Aorta (tissue), 5 donors: ENCODE results near the gene SLC22A17. TPM values are rescaled to one million over a fixed set of nuclear protein-coding genes. Genes with fewer than 3 reads are reported as not detected.

Experiments
- ATAC-seq: fragments of 200-7000 bp; cut with Tn5 transposase; one replicate; pipeline ENCODE4 v1.9.1; 2022; ENCODE audit warnings: moderate library complexity; ENCODE audit not compliant: low FRiP score
- DNase-seq, 2 donors: peaks; one replicate each; pipeline ENCODE4 v3.0.0-alpha.2; 2020
- H3K27ac ChIP-seq, 2 donors: one replicate each; pipeline ENCODE4 v1.5.1; 2013; ENCODE audit warnings: low read length in 2 of 2, mild to moderate bottlenecking in 2 of 2, moderate library complexity in 2 of 2, control low read depth in 1 of 2, inconsistent platforms in 1 of 2, low read depth in 1 of 2
- H3K27me3 ChIP-seq, 2 donors: one replicate each; pipeline ENCODE4 v1.6.1; 2013; ENCODE audit warnings: control low read depth in 1 of 2, low read length in 1 of 2, mild to moderate bottlenecking in 1 of 2, moderate library complexity in 1 of 2; ENCODE audit not compliant: insufficient read depth in 2 of 2, control insufficient read depth in 1 of 2
- H3K36me3 ChIP-seq, 2 donors: one replicate each; pipeline ENCODE4 v1.6.1; 2013; ENCODE audit warnings: control low read depth in 1 of 2, low read length in 1 of 2, mild to moderate bottlenecking in 1 of 2; ENCODE audit not compliant: insufficient read depth in 2 of 2, control insufficient read depth in 1 of 2
- H3K4me1 ChIP-seq, 2 donors: one replicate each; pipeline ENCODE4 v1.6.1; 2013; ENCODE audit warnings: low read length in 2 of 2, control low read depth in 1 of 2, mild to moderate bottlenecking in 1 of 2, moderate library complexity in 1 of 2; ENCODE audit not compliant: insufficient read depth in 2 of 2, control insufficient read depth in 1 of 2
- H3K4me3 ChIP-seq, 2 donors: one replicate each; pipeline ENCODE4 v1.5.1; 2013; ENCODE audit warnings: low read length in 2 of 2, control low read depth in 1 of 2, mild to moderate bottlenecking in 1 of 2
- H3K9me3 ChIP-seq: one replicate; pipeline ENCODE4 v1.6.1; 2013; ENCODE audit warnings: mild to moderate bottlenecking, low read length; ENCODE audit not compliant: control insufficient read depth
- WGBS, 2 donors: extraction: QIAGEN DNeasy Blood & Tissue Kit; methylation state at CpG; one replicate each; pipeline ENCODE4 v1.1.7; 2013; 5-methylcytosine and 5-hydroxymethylcytosine counted together
- intact Hi-C, 2 donors: fragments of 100-400 bp; cut with DNase I; formaldehyde crosslinking; loops; one replicate each; pipeline versions ENCODE4 v1.14.2 to v1.15.0; 2022
- polyA plus RNA-seq, 2 donors: library from polyadenylated mRNA; stranded (reverse); fragments of 200-250 nt; gene quantifications; one replicate each; pipeline ENCODE4 v1.2.3, GENCODE V29; 2013
- total RNA-seq, 2 donors: library from RNA; stranded (reverse); fragmentation: NEBNext Ultra II Directional; extraction: Animal tissue kit (Norgen Biotek cat#: 25700); gene quantifications; one replicate each; pipeline ENCODE4 v1.2.1, GENCODE V29; 2021
- donor health status: healthy with polysubstance abuse.
- donor health status: Bipolar disorder and iron deficiency.
- donor health status: DM: no; HTN: no; CAD: no.
- donor health status: DM: no; HTN: no; CAD: no.
- donor health status: DM: yes; HTN: yes; CAD: no.

Gene SLC22A17
- total and polyA plus RNA-seq, 4 donors, result 7.5 to 85.8 (median 36.8) TPM

- intact Hi-C loops, result loop anchor here (1.0 to 10.0 kb wide), 5 partner anchors 34 to 245 kb away; partner anchors contain the start of genes AP1G2 (in 1 of the 2), EFS (in 1 of the 2), HOMEZ (in 1 of the 2) and NGDN (in 1 of the 2)
- WGBS, 2 donors, result 91% methylated on average over 17 of the region's 17 CpGs
Measured at GRCh38 chr14:23319746-23320583, 32.7 kb downstream of the SLC22A17 start.

GRCh38 chr14:23316300-23316699, 36.4 kb downstream of the SLC22A17 start:
- Histone ChIP-seq H3K4me1 (no peaks in the 10 kb centered on the region), H3K36me3 (no peaks in the 10 kb centered on the region), H3K9me3 (no peaks in the 10 kb centered on the region), H3K4me3 (no peak overlapping the region), H3K27ac (no peak overlapping the region), H3K27me3 (no peaks in the 10 kb centered on the region)
- WGBS, 2 donors, result 83 to 86% methylated on average over 5 of the region's 5 CpGs
- DNase-seq (no peak), ATAC-seq (no peak)
- intact Hi-C loops, result no loop called here

More at GRCh38 chr14:23319746-23320583, 32.7 kb downstream of the SLC22A17 start:
- peak overlapping the region; percentile 80 to 94 for H3K27ac ChIP-seq
- no peak overlapping the region for H3K4me3 ChIP-seq
- no peak for DNase-seq
- H3K4me1 ChIP-seq, result no peaks in the 10 kb centered on the region
- H3K36me3 ChIP-seq, result peaks cover 2 to 4% of the 10 kb centered on the region in 2 donors
- H3K27me3 ChIP-seq, result no peaks in the 10 kb centered on the region
- no peaks in the 10 kb centered on the region for H3K9me3 ChIP-seq
- no peak for ATAC-seq

GRCh38 chr14:23310546-23310945, 42.1 kb downstream of the SLC22A17 start:
- no peaks in the 10 kb centered on the region for H3K27me3 ChIP-seq
- no peaks in the 10 kb centered on the region for H3K4me1 ChIP-seq
- 89 to 92% methylated on average over 1 of the region's 1 CpG for WGBS, 2 donors
- no peak for ATAC-seq
- no peak for DNase-seq
- no peak overlapping the region for H3K4me3 ChIP-seq
- no peak overlapping the region for H3K27ac ChIP-seq
- intact Hi-C loops, result no loop called here
- H3K36me3 ChIP-seq, result peaks cover 0 to 3% of the 10 kb centered on the region in 2 donors
- no peaks in the 10 kb centered on the region for H3K9me3 ChIP-seq

GRCh38 chr14:23308721-23309445, 43.8 kb downstream of the SLC22A17 start:
- 79 to 80% methylated on average over 17 of the region's 17 CpGs for WGBS, 2 donors
- no peaks in the 10 kb centered on the region for H3K4me1 ChIP-seq
- no peak overlapping the region for H3K4me3 ChIP-seq
- peaks cover 0 to 3% of the 10 kb centered on the region in 2 donors for H3K36me3 ChIP-seq
- no peak overlapping the region for H3K27ac ChIP-seq
- intact Hi-C loops, result no loop called here
- H3K27me3 ChIP-seq, result no peaks in the 10 kb centered on the region
- no peak for DNase-seq
- no peaks in the 10 kb centered on the region for H3K9me3 ChIP-seq
- no peak for ATAC-seq

- ATAC-seq (no peak), DNase-seq (no peak)
- intact Hi-C loops, result no loop called here
- Histone ChIP-seq H3K4me1 (no peaks in the 10 kb centered on the region), H3K27me3 (no peaks in the 10 kb centered on the region), H3K9me3 (no peaks in the 10 kb centered on the region), H3K27ac (no peak overlapping the region), H3K4me3 (no peak overlapping the region), H3K36me3 (peaks cover 0 to 3% of the 10 kb centered on the region in 2 donors)
- WGBS, 2 donors, result 76 to 83% methylated on average over 22 of the region's 22 CpGs
Measured at GRCh38 chr14:23307687-23308644, 44.7 kb downstream of the SLC22A17 start.

GRCh38 chr14:23307146-23307530, 45.5 kb downstream of the SLC22A17 start:
- Histone ChIP-seq H3K9me3 (no peaks in the 10 kb centered on the region), H3K4me3 (peak overlapping the region; percentile 13 to 31), H3K36me3 (peaks cover 0 to 3% of the 10 kb centered on the region in 2 donors), H3K4me1 (no peaks in the 10 kb centered on the region), H3K27ac (peak overlapping the region; percentile 23 to 28), H3K27me3 (no peaks in the 10 kb centered on the region)
- no peak for ATAC-seq
- DNase-seq, result no peak
- WGBS, 2 donors, result 1 to 2% methylated on average over 5 of the region's 5 CpGs
- intact Hi-C loops, result no loop called here

GRCh38 chr14:23306412-23307145, 46.1 kb downstream of the SLC22A17 start, which contains the start of gene BCL2L2:
Gene BCL2L2, plus strand, starts transcription at chr14:23306833. Its CDS starts 935 bp downstream, at chr14:23307768.
- Histone ChIP-seq H3K4me1 (no peaks in the 10 kb centered on the region), H3K4me3 (peak within 1 kb of the TSS; percentile 13 to 31), H3K27ac (peak within 1 kb of the TSS; percentile 23 to 93), H3K9me3 (no peaks in the 10 kb centered on the region), H3K36me3 (peaks cover 0 to 3% of the 10 kb centered on the region in 2 donors), H3K27me3 (no peaks in the 10 kb centered on the region)
- peak; percentile 83 for ATAC-seq
- intact Hi-C loops, result no loop called here
- DNase-seq, result peak; percentile 95 to 96
- 1% methylated on average over 24 of the region's 24 CpGs for WGBS, 2 donors
